ENCODE measurements around the gene FSD1.
A peak's percentile ranks its signal among the peaks of the same experiment; 100 is the strongest.
"Not testable (repeated sequence)": the region's sequence is repeated elsewhere in the genome, so short reads cannot be mapped to it uniquely, and the experiment has no call there.

FSD1 gene

GRCh38 chr19:4304538-4305256, at the start of gene FSD1:
TSS of gene FSD1 (plus strand) at chr19:4304598. CDS start at chr19:4304747, 149 bp downstream.
- DNase-seq, result peak; percentile 36 to 45

- no peak for DNase-seq
These were observed 47.8 kb upstream of the FSD1 start for GRCh38 chr19:4256563-4256962.

GRCh38 chr19:4257025-4257424, 47.4 kb upstream of the FSD1 start:
- no peak for DNase-seq

- DNase-seq, result no peak
These were observed 46.2 kb upstream of the FSD1 start for GRCh38 chr19:4258181-4258580.

- no peak for DNase-seq
These were observed 43.7 kb upstream of the FSD1 start for GRCh38 chr19:4260613-4261191.

- DNase-seq, result no peak
These were observed 39.6 kb upstream of the FSD1 start for GRCh38 chr19:4264812-4265211.

- DNase-seq, result no peak
These were observed 38.0 kb upstream of the FSD1 start for GRCh38 chr19:4266253-4267000.

- DNase-seq, result peak; percentile 53 to 54
These were observed 37.1 kb upstream of the FSD1 start for GRCh38 chr19:4267101-4267900.

GRCh38 chr19:4267901-4268815, 36.2 kb upstream of the FSD1 start:
- DNase-seq, result no peak

- no peak for DNase-seq
These were observed 35.5 kb upstream of the FSD1 start for GRCh38 chr19:4268816-4269430.

GRCh38 chr19:4272894-4273293, 31.5 kb upstream of the FSD1 start:
- DNase-seq, result no peak

GRCh38 chr19:4274321-4274686, 30.1 kb upstream of the FSD1 start:
- DNase-seq, result not testable (repeated sequence)

- no peak for DNase-seq
These were observed 27.2 kb upstream of the FSD1 start for GRCh38 chr19:4277191-4277696.

- DNase-seq, result no peak
These were observed 26.4 kb upstream of the FSD1 start for GRCh38 chr19:4278010-4278409.

GRCh38 chr19:4278419-4279266, 25.8 kb upstream of the FSD1 start, which contains the start of gene SHD:
TSS of gene SHD (plus strand) at chr19:4279266. CDS start at chr19:4280064, 798 bp downstream.
- no peak for DNase-seq

GRCh38 chr19:4279267-4279529, 25.2 kb upstream of the FSD1 start:
- DNase-seq, result no peak

GRCh38 chr19:4279530-4280422, 24.6 kb upstream of the FSD1 start:
- DNase-seq, result no peak

- DNase-seq, result no peak
These were observed 20.0 kb upstream of the FSD1 start for GRCh38 chr19:4284176-4284958.

GRCh38 chr19:4284974-4285373, 19.4 kb upstream of the FSD1 start:
- no peak for DNase-seq
